NCI-H226 (cell line): ENCODE data around the gene SKA2.
"Not testable (repeated sequence)": the region's sequence is repeated elsewhere in the genome, so short reads cannot be mapped to it uniquely, and the experiment has no call there.

Experiments
- DNase-seq: peaks from one replicate; pipeline ENCODE4 v3.0.0-alpha.2; 2015

SKA2 gene

DNA sequence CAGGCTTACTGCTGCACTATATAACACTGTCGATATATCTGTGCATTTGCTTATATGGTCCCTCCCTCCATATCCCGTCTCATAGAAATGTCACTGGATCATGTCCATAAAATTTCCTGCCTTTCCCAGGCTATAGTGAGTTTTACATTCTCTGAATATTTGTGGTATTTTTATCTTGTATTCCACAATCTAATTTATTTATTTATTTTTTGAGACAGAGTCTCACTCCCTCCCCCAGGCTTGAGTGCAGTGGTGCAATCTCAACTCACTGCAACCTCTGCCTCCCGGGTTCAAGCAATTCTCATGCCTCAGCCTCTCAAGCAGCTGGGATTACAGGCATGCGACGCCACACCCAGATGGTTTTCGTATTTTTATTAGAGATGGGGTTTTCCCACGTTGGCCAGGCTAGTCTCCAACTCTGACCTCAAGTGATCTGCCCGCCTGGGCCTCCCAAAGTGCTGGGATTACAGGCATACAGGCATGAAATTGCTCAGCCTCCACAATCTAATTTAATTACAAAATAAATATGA is 61.2 kb downstream of the SKA2 start:
- peak; percentile 93 for DNase-seq

DNA sequence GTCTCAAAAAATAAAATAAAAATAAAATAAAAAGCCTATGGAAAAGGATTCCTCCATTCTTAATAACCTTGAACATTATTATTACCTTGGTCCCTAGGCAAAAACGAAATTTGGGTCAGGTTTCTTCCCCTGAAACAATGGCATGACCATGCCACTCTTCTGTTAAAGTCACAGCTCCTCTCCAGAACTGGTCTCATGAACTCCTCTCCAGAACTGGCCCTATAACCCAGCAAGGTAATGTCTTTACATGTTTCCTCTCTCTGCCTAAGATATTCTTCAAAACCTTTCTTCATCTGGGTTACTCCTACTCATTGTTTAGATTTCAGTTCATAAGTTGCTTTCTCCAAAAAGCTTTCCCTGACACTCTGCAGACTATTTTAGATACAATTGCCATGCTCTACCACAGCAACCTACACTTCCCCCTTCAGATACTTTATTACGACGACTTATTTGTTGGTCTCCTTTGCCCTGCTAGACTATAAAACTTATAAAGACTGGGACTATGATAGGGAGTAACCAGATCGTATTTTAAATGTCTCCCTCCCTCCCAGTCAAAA is 61.8 kb downstream of the SKA2 start:
- DNase-seq = no peak

DNA sequence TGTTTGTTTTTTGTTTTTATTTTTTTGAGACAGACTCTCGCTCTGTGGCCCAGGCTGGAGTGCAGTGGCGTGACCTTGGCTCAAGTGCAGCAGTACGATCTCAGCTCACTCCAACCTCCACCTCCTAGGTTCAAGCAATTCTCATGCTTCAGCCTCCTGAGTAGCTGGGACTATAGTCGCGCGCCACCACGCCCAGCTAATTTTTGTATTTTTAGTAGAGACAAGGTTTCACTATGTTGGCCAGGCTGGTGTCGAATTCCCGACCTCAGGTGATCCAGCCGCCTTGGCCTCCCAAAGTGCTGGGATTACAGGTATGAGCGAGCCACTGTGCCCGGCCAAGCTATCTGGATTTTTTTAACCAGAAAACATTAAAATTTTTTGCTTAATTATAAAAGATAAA is 64.4 kb downstream of the SKA2 start:
- DNase-seq = not testable (repeated sequence)

DNA sequence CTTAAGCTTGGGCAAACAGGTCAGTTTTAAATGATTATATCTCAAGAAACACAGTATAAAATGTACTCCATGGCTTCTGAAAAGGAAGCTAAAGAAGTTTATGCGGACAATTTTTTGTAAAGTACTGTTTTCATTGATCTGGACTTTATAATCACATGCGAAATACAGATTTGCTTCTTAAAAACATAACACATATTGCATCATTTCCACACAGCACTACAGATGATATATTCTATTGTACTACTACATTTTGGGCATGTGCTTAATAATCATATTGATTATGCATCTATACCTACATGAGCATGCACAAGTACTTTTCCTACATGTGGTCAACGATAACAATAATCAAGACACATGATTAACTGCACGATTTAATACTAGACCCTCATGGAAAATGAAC is 70.8 kb downstream of the SKA2 start:
- DNase-seq = no peak

DNA sequence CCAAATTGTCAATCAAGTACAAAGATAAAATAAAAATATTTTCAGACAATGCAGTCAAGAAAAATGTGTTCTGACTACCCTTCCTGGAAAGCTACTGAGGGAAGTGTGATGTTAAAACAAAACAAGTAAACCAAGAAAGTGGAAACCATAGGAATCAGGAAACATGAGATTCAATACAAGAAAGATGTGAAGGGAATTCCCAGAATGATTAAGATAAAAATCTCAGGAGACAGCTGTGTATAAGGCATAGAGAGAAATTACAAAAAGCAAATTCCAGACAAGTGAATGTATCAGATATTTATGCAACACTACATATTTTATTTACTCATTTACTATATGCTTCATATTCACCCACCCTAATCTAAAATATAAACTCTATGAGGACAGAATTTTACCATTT is 80.5 kb downstream of the SKA2 start:
- peak; percentile 64 for DNase-seq

DNA sequence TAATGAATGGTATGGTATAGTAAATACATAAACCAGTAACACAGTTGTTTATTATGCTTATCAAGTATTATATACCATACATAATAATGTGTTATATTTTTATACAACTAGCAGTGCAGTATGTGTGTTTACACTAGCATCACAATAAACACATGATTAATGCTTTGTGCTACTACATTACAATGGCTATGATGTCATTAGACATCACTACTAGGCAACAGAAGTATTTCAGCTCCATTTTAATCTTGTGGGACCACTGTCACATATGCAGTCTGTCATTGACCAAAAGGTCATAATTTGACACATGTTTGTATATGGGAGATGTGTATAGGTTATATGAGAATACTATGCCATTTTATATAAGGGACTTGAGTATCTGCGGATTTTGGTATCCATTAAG is 81.0 kb downstream of the SKA2 start:
- no peak for DNase-seq

DNA sequence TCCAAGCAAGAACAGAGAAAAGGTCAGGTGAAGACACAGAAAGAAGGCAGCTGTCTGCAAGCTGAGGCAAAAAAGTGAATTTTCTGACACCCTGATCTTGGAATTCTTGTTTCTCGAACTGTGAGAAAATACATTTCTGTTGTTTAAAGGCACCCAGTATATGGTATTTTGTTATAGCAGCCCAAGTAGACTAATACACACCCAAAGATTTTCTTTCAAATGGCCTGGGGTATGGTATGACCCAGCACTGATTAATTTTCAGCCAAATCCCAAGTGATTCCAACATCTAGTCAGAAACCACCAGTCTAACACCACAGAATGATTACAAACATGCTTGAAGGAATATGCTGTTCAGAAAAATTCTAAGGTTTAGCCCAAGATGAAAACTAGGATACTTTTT is 85.1 kb downstream of the SKA2 start:
- no peak for DNase-seq

DNA sequence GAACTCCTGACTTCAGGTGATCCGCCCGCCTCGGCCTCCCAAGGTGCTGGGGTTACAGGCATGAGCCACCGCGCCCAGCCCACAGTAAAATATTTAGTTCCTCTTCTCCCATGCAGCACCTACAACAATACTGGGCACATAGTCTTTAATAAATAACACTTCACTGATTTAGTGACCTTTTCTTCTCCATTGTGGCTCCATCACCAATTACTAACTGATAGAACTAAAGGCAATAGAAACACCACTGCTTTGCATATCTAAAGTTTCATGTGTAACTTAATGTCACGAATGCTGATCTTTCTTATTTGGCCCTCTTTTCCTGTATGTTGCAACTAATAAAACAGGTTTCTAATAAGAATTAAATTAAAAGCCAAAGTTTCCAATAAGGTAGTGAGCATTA is 87.2 kb downstream of the SKA2 start:
- DNase-seq = no peak

DNA sequence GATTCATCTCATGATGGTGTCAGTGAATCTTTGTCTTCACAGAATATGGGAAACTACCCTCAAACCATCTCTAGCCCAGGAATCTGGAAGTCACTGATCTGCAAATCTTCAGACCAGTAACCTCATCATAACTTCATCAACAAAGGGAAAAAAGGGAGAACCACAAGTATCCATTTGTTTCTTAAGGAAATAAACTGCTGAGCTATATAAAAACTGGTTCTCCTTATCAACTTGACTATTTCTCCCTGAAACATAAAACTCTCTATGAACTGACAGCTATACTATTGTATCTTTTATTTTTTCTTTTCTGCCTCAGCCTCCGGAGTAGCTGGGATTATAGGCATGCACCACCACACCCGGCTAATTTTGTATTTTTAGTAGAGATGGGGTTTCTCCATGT is 87.6 kb downstream of the SKA2 start:
- no peak for DNase-seq

DNA sequence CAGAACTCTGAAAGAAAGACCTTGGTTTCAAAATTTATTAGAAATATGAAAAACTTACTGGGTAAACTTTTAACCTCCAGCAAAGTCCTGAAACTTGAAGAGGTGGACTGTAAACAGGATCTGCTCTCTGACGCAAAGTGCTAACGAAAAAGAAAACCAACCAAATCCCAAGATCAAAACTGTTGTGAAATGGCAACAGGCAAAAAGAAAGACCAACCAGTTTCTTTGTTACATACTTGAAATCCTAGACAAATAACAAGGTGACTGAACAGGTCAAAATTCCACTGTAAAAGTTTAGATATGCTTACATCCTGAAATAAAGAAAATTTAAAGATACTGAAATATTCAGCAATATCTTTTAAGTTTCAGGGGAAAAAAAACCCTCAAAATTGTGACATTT is 92.5 kb downstream of the SKA2 start:
- DNase-seq = no peak
